WTC11 (cell line): Measurements from ENCODE around the gene SSH2. TPM values are rescaled to one million over a fixed set of nuclear protein-coding genes. Genes with fewer than 3 reads are reported as not detected.

Source experiments
- ATAC-seq: fragments of 200-7000 bp; cut with Tn5 transposase; 2 replicates; pipeline ENCODE4 v1.10.0; 2021; ENCODE audit warnings: mild to moderate bottlenecking, moderate library complexity
- CTCF ChIA-PET: fragments of 300-600 bp; sonication (Branson Sonifier 250); formaldehyde crosslinking; loops from one replicate; lab custom pipeline; 2021; ENCODE audit warnings: antibody characterized with exemption; lab: Charles Lee
- POLR2A ChIA-PET: fragments of 350-600 bp; sonication (Branson Sonifier 250); formaldehyde crosslinking; loops from one replicate; lab custom pipeline; 2021; ENCODE audit warnings: antibody characterized with exemption; lab: Charles Lee
- DNase-seq: peaks from one replicate; pipeline ENCODE4 v3.0.0; 2021; ENCODE audit warnings: low spot score
- H3K27ac Mint-ChIP-seq: 2 replicates; pipeline ENCODE4 v1.8.0; 2021; ENCODE audit warnings: mixed read lengths
- H3K27me3 Mint-ChIP-seq: 2 replicates; pipeline ENCODE4 v1.8.0; 2021; ENCODE audit warnings: low read depth, mild to moderate bottlenecking, moderate library complexity, mixed read lengths
- H3K36me3 Mint-ChIP-seq: 2 replicates; pipeline ENCODE4 v1.8.0; 2021; ENCODE audit warnings: mixed read lengths
- H3K4me1 Mint-ChIP-seq: 2 replicates; pipeline ENCODE4 v1.8.0; 2022; ENCODE audit warnings: mixed read lengths
- H3K4me3 Mint-ChIP-seq: 2 replicates; pipeline ENCODE4 v1.8.0; 2021; ENCODE audit warnings: mild to moderate bottlenecking, moderate library complexity, mixed read lengths
- H3K9me3 Mint-ChIP-seq: 2 replicates; pipeline ENCODE4 v1.8.0; 2021; ENCODE audit warnings: mixed read lengths
- AFF4 ChIP-seq: sonication (generic); formaldehyde crosslinking; IDR thresholded peaks from 2 replicates; pipeline ENCODE4 v1.8.1; 2023; ENCODE audit warnings: mild to moderate bottlenecking, missing genetic modification reagents, borderline replicate concordance
- ATF1 ChIP-seq: sonication (generic); formaldehyde crosslinking; IDR thresholded peaks from 2 replicates; pipeline ENCODE4 v1.8.1; 2023; ENCODE audit warnings: mild to moderate bottlenecking, moderate library complexity, missing genetic modification reagents
- ATF2 ChIP-seq: sonication (generic); formaldehyde crosslinking; IDR thresholded peaks from 2 replicates; pipeline ENCODE4 v1.8.1; 2022; ENCODE audit warnings: low read depth, missing genetic modification reagents, borderline replicate concordance
- CREB1 ChIP-seq: sonication (generic); formaldehyde crosslinking; IDR thresholded peaks from 2 replicates; pipeline ENCODE4 v1.8.0; 2023; ENCODE audit warnings: mild to moderate bottlenecking, missing genetic modification reagents
- CREM ChIP-seq: sonication (generic); formaldehyde crosslinking; IDR thresholded peaks from 2 replicates; pipeline ENCODE4 v1.8.1; 2022; ENCODE audit warnings: mild to moderate bottlenecking, missing genetic modification reagents, moderate library complexity
- E2F1 ChIP-seq: sonication (generic); formaldehyde crosslinking; IDR thresholded peaks from 2 replicates; pipeline ENCODE4 v1.8.0; 2022; ENCODE audit warnings: mild to moderate bottlenecking, missing genetic modification reagents
- EMX1 ChIP-seq: fragments of 250-450 bp; sonication (Bioruptor Pico); IDR thresholded peaks from 2 replicates; pipeline ENCODE4 v1.8.0; 2021; ENCODE audit warnings: mild to moderate bottlenecking
- FOXJ3 ChIP-seq: sonication (generic); formaldehyde crosslinking; IDR thresholded peaks from 2 replicates; pipeline ENCODE4 v1.9.0; 2021; ENCODE audit warnings: missing genetic modification reagents, mild to moderate bottlenecking, borderline replicate concordance
- FOXP4 ChIP-seq: sonication (generic); formaldehyde crosslinking; IDR thresholded peaks from 2 replicates; pipeline ENCODE4 v1.8.0; 2022; ENCODE audit warnings: mild to moderate bottlenecking, missing genetic modification reagents
- GTF2I ChIP-seq: fragments of 250-450 bp; sonication (Bioruptor Pico); conservative IDR thresholded peaks from 2 replicates; pipeline ENCODE4 v1.4.0; 2021; ENCODE audit warnings: mild to moderate bottlenecking
- IRF1 ChIP-seq: sonication (generic); formaldehyde crosslinking; IDR thresholded peaks from 2 replicates; pipeline ENCODE4 v1.8.0; 2023; ENCODE audit warnings: missing genetic modification reagents
- MLX ChIP-seq: sonication (generic); formaldehyde crosslinking; IDR thresholded peaks from 2 replicates; pipeline ENCODE4 v1.8.1; 2023; ENCODE audit warnings: mild to moderate bottlenecking, missing genetic modification reagents, moderate library complexity
- NFE2L1 ChIP-seq: sonication (generic); formaldehyde crosslinking; IDR thresholded peaks from 2 replicates; pipeline ENCODE4 v1.8.1; 2023; ENCODE audit warnings: missing genetic modification reagents
- NR1H2 ChIP-seq: sonication (generic); formaldehyde crosslinking; IDR thresholded peaks from 2 replicates; pipeline ENCODE4 v1.9.0; 2021; ENCODE audit warnings: mild to moderate bottlenecking, moderate library complexity, missing genetic modification reagents
- PRRX2 ChIP-seq: fragments of 250-450 bp; sonication (Bioruptor Pico); IDR thresholded peaks from 2 replicates; pipeline ENCODE4 v1.8.0; 2021; ENCODE audit warnings: mild to moderate bottlenecking
- RORB ChIP-seq: fragments of 250-450 bp; sonication (Bioruptor Pico); IDR thresholded peaks from 2 replicates; pipeline ENCODE4 v1.9.0; 2021; ENCODE audit warnings: mild to moderate bottlenecking
- SMAD3 ChIP-seq: sonication (generic); formaldehyde crosslinking; IDR thresholded peaks from 2 replicates; pipeline ENCODE4 v1.8.0; 2022; ENCODE audit warnings: missing genetic modification reagents, mild to moderate bottlenecking, borderline replicate concordance
- SMAD4 ChIP-seq: sonication (generic); formaldehyde crosslinking; IDR thresholded peaks from 2 replicates; pipeline ENCODE4 v1.8.0; 2022; ENCODE audit warnings: mild to moderate bottlenecking, missing genetic modification reagents
- TCF7 ChIP-seq: sonication (generic); formaldehyde crosslinking; IDR thresholded peaks from 2 replicates; pipeline ENCODE4 v1.8.0; 2022; ENCODE audit warnings: mild to moderate bottlenecking, low read depth, missing genetic modification reagents, moderate library complexity
- TEAD4 ChIP-seq: sonication (generic); formaldehyde crosslinking; IDR thresholded peaks from 2 replicates; pipeline ENCODE4 v1.8.0; 2022; ENCODE audit warnings: mild to moderate bottlenecking, missing genetic modification reagents
- TP53 ChIP-seq: sonication (generic); formaldehyde crosslinking; IDR thresholded peaks from 2 replicates; pipeline ENCODE4 v1.8.1; 2023; ENCODE audit warnings: mild to moderate bottlenecking, missing genetic modification reagents
- USF2 ChIP-seq: sonication (generic); formaldehyde crosslinking; IDR thresholded peaks from 2 replicates; pipeline ENCODE4 v1.8.1; 2023; ENCODE audit warnings: mild to moderate bottlenecking, missing genetic modification reagents, moderate library complexity
- ZBTB21 ChIP-seq: sonication (generic); formaldehyde crosslinking; IDR thresholded peaks from 2 replicates; pipeline ENCODE4 v1.8.1; 2023; ENCODE audit warnings: mild to moderate bottlenecking, missing genetic modification reagents, borderline replicate concordance
- ZNF138 ChIP-seq: sonication (generic); formaldehyde crosslinking; conservative IDR thresholded peaks from 2 replicates; pipeline ENCODE4 v1.8.1; 2022; ENCODE audit warnings: mild to moderate bottlenecking, moderate library complexity, missing genetic modification reagents
- ZNF317 ChIP-seq: sonication (generic); formaldehyde crosslinking; IDR thresholded peaks from 2 replicates; pipeline ENCODE4 v1.8.1; 2023; ENCODE audit warnings: low read depth, mild to moderate bottlenecking, moderate library complexity, missing genetic modification reagents, borderline replicate concordance
- ZNF416 ChIP-seq: fragments of 250-450 bp; sonication (Bioruptor Pico); IDR thresholded peaks from 2 replicates; pipeline ENCODE4 v1.9.0; 2021; ENCODE audit warnings: mild to moderate bottlenecking, inconsistent platforms
- ZNF423 ChIP-seq: fragments of 250-450 bp; sonication (Bioruptor Pico); IDR thresholded peaks from 2 replicates; pipeline ENCODE4 v2.1.2; 2022; ENCODE audit warnings: mild to moderate bottlenecking, moderate library complexity
- total RNA-seq: library from RNA; stranded (reverse); gene quantifications from 3 replicates; pipeline ENCODE4 v1.2.3, GENCODE V29; 2021

SSH2 gene
- total RNA-seq, 1 experiment from 2014 or later: 14.3 TPM

GRCh38 chr17:29787995-29788394 lies 142.0 kb downstream of the SSH2 start:
- ChIA-PET CTCF (interaction anchor here (0.6 kb wide), 1 partner anchor 782 kb away, joined by 3 read pairs; no protein-coding TSS in a partner anchor), POLR2A (no interaction called here)
- H3K27ac Mint-ChIP-seq: no peak overlapping the region
- H3K27me3 Mint-ChIP-seq: no peaks in the 10 kb centered on the region
- no peak for DNase-seq
- peaks cover 40% of the 10 kb centered on the region for H3K4me1 Mint-ChIP-seq
- H3K36me3 Mint-ChIP-seq: no peaks in the 10 kb centered on the region
- TF ChIP-seq NR1H2 (no peak), SMAD3 (CRISPR knock-in tag) (no peak), FOXP4 (CRISPR knock-in tag) (no peak), MLX (no peak), E2F1 (CRISPR knock-in tag) (no peak), ZBTB21 (no peak), GTF2I (CRISPR knock-in tag) (no peak), FOXJ3 (CRISPR knock-in tag) (no peak), ZNF416 (CRISPR knock-in tag) (no peak), ZNF423 (CRISPR knock-in tag) (no peak), CREB1 (CRISPR knock-in tag) (no peak), USF2 (CRISPR knock-in tag) (no peak), IRF1 (no peak)
- no peak overlapping the region for H3K4me3 Mint-ChIP-seq
- peaks cover 5% of the 10 kb centered on the region; the same call in 1 of the 2 replicates for H3K9me3 Mint-ChIP-seq
- ATAC-seq: no peak

GRCh38 chr17:29782917-29783316 lies 147.1 kb downstream of the SSH2 start:
- no peak for ATAC-seq
- Mint-ChIP-seq H3K4me3 (no peak overlapping the region), H3K27me3 (no peaks in the 10 kb centered on the region), H3K27ac (no peak overlapping the region), H3K36me3 (no peaks in the 10 kb centered on the region), H3K4me1 (peaks cover 21% of the 10 kb centered on the region), H3K9me3 (peaks cover 5% of the 10 kb centered on the region; the same call in 1 of the 2 replicates)
- DNase-seq: no peak
- POLR2A ChIA-PET: no interaction called here
- CTCF ChIA-PET: no interaction called here
- no peak for TF ChIP-seq NFE2L1 (CRISPR knock-in tag)
- no peak for TF ChIP-seq ATF2
- no peak for TF ChIP-seq ZNF138
- no peak for TF ChIP-seq ATF1 (CRISPR knock-in tag)
- no peak for TF ChIP-seq FOXJ3 (CRISPR knock-in tag)
- no peak for TF ChIP-seq SMAD4
- no peak for TF ChIP-seq PRRX2 (CRISPR knock-in tag)
- TF ChIP-seq TP53 (CRISPR knock-in tag): no peak
- no peak for TF ChIP-seq TEAD4 (CRISPR knock-in tag)
- no peak for TF ChIP-seq CREM (CRISPR knock-in tag)
- no peak for TF ChIP-seq RORB (CRISPR knock-in tag)
- no peak for TF ChIP-seq CREB1 (CRISPR knock-in tag)
- TF ChIP-seq ZNF423 (CRISPR knock-in tag): no peak
- TF ChIP-seq EMX1 (CRISPR knock-in tag): no peak
- TF ChIP-seq ZNF317: no peak
- TF ChIP-seq ZNF416 (CRISPR knock-in tag): no peak
- TF ChIP-seq AFF4 (CRISPR knock-in tag): no peak
- TF ChIP-seq TCF7 (CRISPR knock-in tag): no peak
